Spleen (tissue), 11 donors: ENCODE results near the gene ITPK1. TPM values are rescaled to one million over a fixed set of nuclear protein-coding genes. Genes with fewer than 3 reads are reported as not detected.

Experiments
- DNase-seq: peaks from one replicate; pipeline ENCODE4 v3.0.0-alpha.2; 2020
- H3K27ac ChIP-seq, 8 donors: fragments of 200-600 bp; sonication (generic) in 7 of 8; 1 replicate in 4 of 8; 2 replicates in 4 of 8; pipeline versions ENCODE4 v1.5.0 to v1.8.0; 2016 to 2021; ENCODE audit warnings: inconsistent platforms in 4 of 8, mild to moderate bottlenecking in 4 of 8, moderate library complexity in 1 of 8
- H3K27me3 ChIP-seq, 7 donors: fragments of 200-600 bp; sonication (generic) in 6 of 7; replicated peaks in 1 of 7; 1 replicate in 4 of 7; 2 replicates in 3 of 7; pipeline versions ENCODE4 v1.5.0 to v1.8.0; 2016 to 2021; ENCODE audit warnings: inconsistent platforms in 3 of 7, mild to moderate bottlenecking in 1 of 7
- H3K36me3 ChIP-seq, 6 donors: fragments of 200-600 bp; sonication (generic) in 5 of 6; 1 replicate in 4 of 6; 2 replicates in 2 of 6; pipeline versions ENCODE4 v1.5.0 to v1.8.0; 2016 to 2021; ENCODE audit warnings: inconsistent platforms in 2 of 6
- H3K4me1 ChIP-seq, 6 donors: fragments of 200-600 bp; sonication (generic) in 5 of 6; 1 replicate in 3 of 6; 2 replicates in 3 of 6; pipeline versions ENCODE4 v1.5.0 to v1.8.0; 2016 to 2021; ENCODE audit warnings: inconsistent platforms in 3 of 6
- H3K4me3 ChIP-seq, 8 donors: fragments of 200-600 bp; sonication (generic) in 7 of 8; 1 replicate in 4 of 8; 2 replicates in 4 of 8; pipeline versions ENCODE4 v1.5.0 to v1.8.0; 2016 to 2021; ENCODE audit warnings: inconsistent platforms in 4 of 8, mild to moderate bottlenecking in 4 of 8, moderate library complexity in 2 of 8
- H3K9me3 ChIP-seq, 8 donors: fragments of 200-600 bp; sonication (generic) in 7 of 8; 1 replicate in 4 of 8; 2 replicates in 4 of 8; pipeline versions ENCODE4 v1.5.0 to v1.8.0; 2016 to 2021; ENCODE audit warnings: inconsistent platforms in 4 of 8
- POLR2A ChIP-seq, 3 donors: fragments of 450-650 bp; IDR thresholded peaks; one replicate each; pipeline ENCODE4 v1.5.1; 2017; ENCODE audit warnings: antibody characterized with exemption in 3 of 3, mild to moderate bottlenecking in 1 of 3
- POLR2AphosphoS5 ChIP-seq, 3 donors: sonication (generic); formaldehyde crosslinking; IDR thresholded peaks; one replicate each; pipeline ENCODE4 v1.5.1; 2017; ENCODE audit warnings: antibody characterized with exemption in 3 of 3
- WGBS, 5 donors: extraction: QIAGEN DNeasy Blood & Tissue Kit in 3 of 5; methylation state at CpG; one replicate each; pipeline versions ENCODE4 v1.1.5 to v1.1.7; 2013 to 2018; 5-methylcytosine and 5-hydroxymethylcytosine counted together
- intact Hi-C: fragments of 100-400 bp; cut with DNase I; formaldehyde crosslinking; loops from one replicate; pipeline ENCODE4 v1.15.0; 2023; ENCODE audit warnings: low total_unique reads
- polyA plus RNA-seq, 3 donors: library from polyadenylated mRNA; stranded (reverse); fragments of 200-250 nt; gene quantifications; one replicate each; pipeline ENCODE4 v1.2.1, GENCODE V29; 2013
- total RNA-seq, 7 donors: library from RNA; depleted of rRNA in 3 of 7; stranded (reverse); fragments of >200 nt in 3 of 7; fragmentation: NEBNext Ultra II Directional in 4 of 7; extraction: Animal tissue kit (Norgen Biotek cat#: 25700) in 4 of 7; gene quantifications; one replicate each; pipeline versions ENCODE4 v1.1.0 to v1.2.1, GENCODE V29; 2016 to 2021
- TF ChIP-seq, protein P1 (sequence below), 11 experiments: fragments of 200-600 bp in 7 of 11; fragments of 450-650 bp in 4 of 11; sonication (generic) in 4 of 11; IDR thresholded peaks in 8 of 11; conservative IDR thresholded peaks in 3 of 11; 1 replicate in 7 of 11; 2 replicates in 4 of 11; pipeline versions ENCODE4 v1.4.0 to v1.8.0; 2016 to 2021; ENCODE audit warnings: antibody characterized with exemption in 11 of 11, inconsistent platforms in 4 of 11, mild to moderate bottlenecking in 1 of 11
- donor health status: healthy with polysubstance abuse.
- donor health status: DM: no; HTN: no; CAD: no; lungs with moderate emphysema.
- donor health status: DM: no; HTN: no; CAD: no.
- donor health status: Bipolar disorder and iron deficiency.
- donor health status: healthy.
- donor health status: DM: no; HTN: no; CAD: no.
- donor health status: DM: yes; HTN: yes; CAD: no.

Gene ITPK1
- total and polyA plus RNA-seq, 10 donors, result 22.9 to 123 (median 68.0) TPM

- 23 to 55% (median 46%) methylated on average over 8 to 9 of the region's 9 CpGs for WGBS, 5 donors
- DNase-seq, result peak; percentile 94
- intact Hi-C loops, result no loop called here
- H3K27me3 ChIP-seq, result no peaks in the 10 kb centered on the region
- peak overlapping the region; percentile 64 to 91 (median 82) for H3K27ac ChIP-seq
- H3K4me1 ChIP-seq, result peaks cover 9 to 93% (median 74%) of the 10 kb centered on the region in 6 donors
- peak overlapping the region in 6 of 8 donors; percentile 13 to 63 (median 18) for H3K4me3 ChIP-seq
- H3K9me3 ChIP-seq, result no peaks in the 10 kb centered on the region
- TF ChIP-seq, protein P1, sequence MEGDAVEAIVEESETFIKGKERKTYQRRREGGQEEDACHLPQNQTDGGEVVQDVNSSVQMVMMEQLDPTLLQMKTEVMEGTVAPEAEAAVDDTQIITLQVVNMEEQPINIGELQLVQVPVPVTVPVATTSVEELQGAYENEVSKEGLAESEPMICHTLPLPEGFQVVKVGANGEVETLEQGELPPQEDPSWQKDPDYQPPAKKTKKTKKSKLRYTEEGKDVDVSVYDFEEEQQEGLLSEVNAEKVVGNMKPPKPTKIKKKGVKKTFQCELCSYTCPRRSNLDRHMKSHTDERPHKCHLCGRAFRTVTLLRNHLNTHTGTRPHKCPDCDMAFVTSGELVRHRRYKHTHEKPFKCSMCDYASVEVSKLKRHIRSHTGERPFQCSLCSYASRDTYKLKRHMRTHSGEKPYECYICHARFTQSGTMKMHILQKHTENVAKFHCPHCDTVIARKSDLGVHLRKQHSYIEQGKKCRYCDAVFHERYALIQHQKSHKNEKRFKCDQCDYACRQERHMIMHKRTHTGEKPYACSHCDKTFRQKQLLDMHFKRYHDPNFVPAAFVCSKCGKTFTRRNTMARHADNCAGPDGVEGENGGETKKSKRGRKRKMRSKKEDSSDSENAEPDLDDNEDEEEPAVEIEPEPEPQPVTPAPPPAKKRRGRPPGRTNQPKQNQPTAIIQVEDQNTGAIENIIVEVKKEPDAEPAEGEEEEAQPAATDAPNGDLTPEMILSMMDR (IDR thresholded peaks at IDR 0.05 in 8 of 11, conservative IDR thresholded peaks at IDR 0.05 in 3 of 11), result no peak
- TF ChIP-seq POLR2AphosphoS5 (IDR thresholded peaks at IDR 0.05), result peak; percentile 35 to 52 (median 44)
- H3K36me3 ChIP-seq, result no peaks in the 10 kb centered on the region
These were observed 12.2 kb downstream of the ITPK1 start for GRCh38 chr14:93103392-93104080.

- peaks cover 9 to 81% (median 61%) of the 10 kb centered on the region in 6 donors for H3K4me1 ChIP-seq
- no peaks in the 10 kb centered on the region for H3K9me3 ChIP-seq
- TF ChIP-seq POLR2AphosphoS5 (IDR thresholded peaks at IDR 0.05) (no peak), POLR2A (IDR thresholded peaks at IDR 0.05) (no peak)
- TF ChIP-seq, protein P1 (IDR thresholded peaks at IDR 0.05 in 8 of 11, conservative IDR thresholded peaks at IDR 0.05 in 3 of 11), result no peak
- H3K4me3 ChIP-seq, result no peak overlapping the region
- H3K36me3 ChIP-seq, result no peaks in the 10 kb centered on the region
- 77 to 95% (median 89%) methylated on average over 10 of the region's 10 CpGs for WGBS, 5 donors
- H3K27ac ChIP-seq, result peak overlapping the region in 1 of 8 donors; percentile 91
- intact Hi-C loops, result no loop called here
- H3K27me3 ChIP-seq, result no peaks in the 10 kb centered on the region
- DNase-seq, result no peak
These were observed 13.6 kb downstream of the ITPK1 start for GRCh38 chr14:93102141-93102540.

DNA sequence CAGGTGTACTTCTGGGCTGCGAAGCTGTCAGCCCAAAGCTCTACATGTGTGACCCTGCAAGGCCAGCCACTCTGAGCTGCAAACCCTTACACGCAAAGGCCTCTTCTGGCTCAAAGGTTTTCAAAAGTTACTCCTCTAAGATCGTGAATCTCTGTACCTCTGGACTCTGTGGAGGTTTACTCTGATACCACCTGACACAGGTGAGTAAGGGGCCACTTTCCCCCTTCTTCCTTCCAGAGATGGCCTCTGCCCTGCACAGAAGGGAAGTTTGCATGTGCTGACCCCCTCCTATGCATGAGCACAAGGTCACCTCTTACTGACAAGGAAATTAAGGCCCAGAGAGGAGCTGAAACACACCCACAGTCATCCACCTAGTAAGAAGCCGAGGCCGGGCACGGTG, 14.5 kb downstream of the ITPK1 start:
- H3K4me1 ChIP-seq, result peaks cover 9 to 81% (median 60%) of the 10 kb centered on the region in 6 donors
- no peak for TF ChIP-seq POLR2A (IDR thresholded peaks at IDR 0.05)
- TF ChIP-seq, protein P1 (IDR thresholded peaks at IDR 0.05 in 8 of 11, conservative IDR thresholded peaks at IDR 0.05 in 3 of 11), result no peak
- TF ChIP-seq POLR2AphosphoS5 (IDR thresholded peaks at IDR 0.05), result no peak
- H3K36me3 ChIP-seq, result no peaks in the 10 kb centered on the region
- no peaks in the 10 kb centered on the region for H3K9me3 ChIP-seq
- intact Hi-C loops, result no loop called here
- H3K27ac ChIP-seq, result no peak overlapping the region
- H3K27me3 ChIP-seq, result no peaks in the 10 kb centered on the region
- H3K4me3 ChIP-seq, result no peak overlapping the region
- 83 to 96% (median 90%) methylated on average over 6 of the region's 6 CpGs for WGBS, 5 donors
- no peak for DNase-seq

DNA sequence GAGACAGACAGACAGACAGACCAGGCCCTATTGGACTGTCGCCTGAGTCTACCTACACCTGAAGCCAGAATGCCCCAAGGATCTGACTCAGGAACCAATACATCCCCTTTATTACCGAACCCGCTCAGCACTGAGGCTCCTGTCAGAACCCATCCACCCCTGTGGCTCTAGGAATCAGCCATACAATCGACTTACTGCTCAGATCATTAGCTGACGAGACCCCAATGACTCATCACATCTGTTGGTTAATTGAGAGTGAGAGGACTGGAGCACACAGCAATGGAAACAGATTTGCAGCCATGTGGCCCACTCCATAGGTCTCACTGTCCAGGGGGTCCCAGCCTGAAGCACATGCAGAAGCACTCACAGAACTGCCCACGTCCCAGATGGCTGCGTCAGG, 15.2 kb downstream of the ITPK1 start:
- no peaks in the 10 kb centered on the region for H3K36me3 ChIP-seq
- H3K27me3 ChIP-seq, result no peaks in the 10 kb centered on the region
- no peak overlapping the region for H3K4me3 ChIP-seq
- DNase-seq, result no peak
- intact Hi-C loops, result no loop called here
- H3K9me3 ChIP-seq, result no peaks in the 10 kb centered on the region
- peaks cover 9 to 81% (median 56%) of the 10 kb centered on the region in 6 donors for H3K4me1 ChIP-seq
- 78 to 90% (median 88%) methylated on average over 7 of the region's 7 CpGs for WGBS, 5 donors
- no peak for TF ChIP-seq POLR2AphosphoS5 (IDR thresholded peaks at IDR 0.05)
- TF ChIP-seq, protein P1 (IDR thresholded peaks at IDR 0.05 in 8 of 11, conservative IDR thresholded peaks at IDR 0.05 in 3 of 11), result no peak
- TF ChIP-seq POLR2A (IDR thresholded peaks at IDR 0.05), result no peak
- no peak overlapping the region for H3K27ac ChIP-seq
